ENCODE results near the gene CYBA.

DNA sequence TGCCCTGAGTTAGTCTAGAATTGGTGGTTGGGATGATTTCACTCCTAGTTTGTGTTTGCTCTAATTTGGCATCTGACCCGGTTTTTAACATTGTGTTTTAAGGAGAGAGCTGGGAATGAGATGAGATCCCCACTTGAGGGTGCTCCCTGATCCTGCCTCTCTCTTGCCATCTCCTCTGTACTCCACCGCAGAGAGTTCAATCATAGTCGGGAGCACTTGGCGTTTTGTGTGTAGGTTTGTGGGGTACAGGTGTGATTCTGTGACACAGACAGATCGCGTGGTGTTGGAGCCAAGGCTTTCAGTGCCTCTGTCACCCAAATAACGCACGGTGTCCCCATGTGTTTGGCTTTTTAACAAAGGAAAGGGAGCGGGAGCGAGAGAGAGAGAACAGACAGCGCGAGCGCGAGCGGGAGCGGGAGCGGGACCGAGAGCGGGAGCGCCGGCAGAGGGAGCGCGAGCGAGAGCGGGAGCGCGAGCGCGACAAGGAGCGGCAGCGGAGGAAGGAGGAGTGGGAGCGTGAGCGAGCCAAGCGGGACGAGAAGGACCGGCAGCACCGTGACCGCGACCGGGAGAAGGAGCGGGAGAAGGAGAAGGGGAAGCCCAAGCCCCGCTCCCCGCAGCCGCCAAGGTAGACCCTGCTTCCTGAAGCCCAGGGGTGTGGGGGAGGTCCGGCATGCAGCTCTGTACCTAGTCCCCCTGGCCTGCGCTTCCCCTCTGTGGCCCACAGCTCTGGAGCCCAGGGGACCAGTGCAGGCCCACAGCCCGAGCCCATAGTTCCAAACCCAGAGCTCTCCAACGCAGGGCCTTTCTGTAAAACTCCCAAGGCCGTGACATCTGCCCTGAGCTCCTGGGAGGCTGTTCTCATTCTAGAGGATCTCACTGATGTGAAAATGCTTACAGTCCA lies 39.7 kb downstream of the CYBA start:
- TF ChIP-seq, protein P1, sequence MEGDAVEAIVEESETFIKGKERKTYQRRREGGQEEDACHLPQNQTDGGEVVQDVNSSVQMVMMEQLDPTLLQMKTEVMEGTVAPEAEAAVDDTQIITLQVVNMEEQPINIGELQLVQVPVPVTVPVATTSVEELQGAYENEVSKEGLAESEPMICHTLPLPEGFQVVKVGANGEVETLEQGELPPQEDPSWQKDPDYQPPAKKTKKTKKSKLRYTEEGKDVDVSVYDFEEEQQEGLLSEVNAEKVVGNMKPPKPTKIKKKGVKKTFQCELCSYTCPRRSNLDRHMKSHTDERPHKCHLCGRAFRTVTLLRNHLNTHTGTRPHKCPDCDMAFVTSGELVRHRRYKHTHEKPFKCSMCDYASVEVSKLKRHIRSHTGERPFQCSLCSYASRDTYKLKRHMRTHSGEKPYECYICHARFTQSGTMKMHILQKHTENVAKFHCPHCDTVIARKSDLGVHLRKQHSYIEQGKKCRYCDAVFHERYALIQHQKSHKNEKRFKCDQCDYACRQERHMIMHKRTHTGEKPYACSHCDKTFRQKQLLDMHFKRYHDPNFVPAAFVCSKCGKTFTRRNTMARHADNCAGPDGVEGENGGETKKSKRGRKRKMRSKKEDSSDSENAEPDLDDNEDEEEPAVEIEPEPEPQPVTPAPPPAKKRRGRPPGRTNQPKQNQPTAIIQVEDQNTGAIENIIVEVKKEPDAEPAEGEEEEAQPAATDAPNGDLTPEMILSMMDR (IDR thresholded peaks at IDR 0.05; ENCODE audit: insufficient read depth, low read length) = no peak
- TF ChIP-seq POLR2AphosphoS5 (IDR thresholded peaks at IDR 0.05; ENCODE audit: low read depth) = no peak

All from HL-60 (cell line).